ENCODE measurements around the gene KRTAP10-4. TPM values are rescaled to one million over a fixed set of nuclear protein-coding genes. Genes with fewer than 3 reads are reported as not detected.
"Not testable (repeated sequence)": the region's sequence is repeated elsewhere in the genome, so short reads cannot be mapped to it uniquely, and the experiment has no call there.

Gene KRTAP10-4
- total RNA-seq, 2 donors from 2014 or later: not detected

- Histone ChIP-seq H3K27ac (no peak overlapping the region), H3K27me3 (replicated peaks; ENCODE audit: insufficient read depth) (no peaks in the 10 kb centered on the region), H3K4me1 (replicated peaks) (no peaks in the 10 kb centered on the region), H3K36me3 (no peaks in the 10 kb centered on the region), H3K9me3 (no peaks in the 10 kb centered on the region), H3K4me3 (no peak overlapping the region)
- intact Hi-C loops (cut with DNase I): no loop called here
- no peak for TF ChIP-seq POLR2AphosphoS5 (IDR thresholded peaks at IDR 0.05)
- 96% methylated on average over 6 of the region's 6 CpGs for WGBS
- DNase-seq (ENCODE audit: low spot score): no peak
Observed at GRCh38 chr21:44552136-44552535, 21.4 kb upstream of the KRTAP10-4 start.

- TF ChIP-seq POLR2AphosphoS5 (IDR thresholded peaks at IDR 0.05) (no peak), CTCF (IDR thresholded peaks at IDR 0.05) (no peak), POLR2A (IDR thresholded peaks at IDR 0.05) (no peak)
- WGBS: 83% methylated on average over 13 of the region's 13 CpGs
- DNase-seq (ENCODE audit: low spot score): no peak
Observed at GRCh38 chr21:44552681-44553080, 20.8 kb upstream of the KRTAP10-4 start.

GRCh38 chr21:44555200-44555875, 18.2 kb upstream of the KRTAP10-4 start:
- H3K27me3 ChIP-seq (replicated peaks; ENCODE audit: insufficient read depth): no peaks in the 10 kb centered on the region
- TF ChIP-seq CTCF (IDR thresholded peaks at IDR 0.05) (no peak), POLR2A (IDR thresholded peaks at IDR 0.05) (no peak), POLR2AphosphoS5 (IDR thresholded peaks at IDR 0.05) (no peak)
- H3K4me3 ChIP-seq: no peak overlapping the region
- no peak for DNase-seq (ENCODE audit: low spot score)
- no peaks in the 10 kb centered on the region for H3K9me3 ChIP-seq
- H3K4me1 ChIP-seq (replicated peaks): no peaks in the 10 kb centered on the region
- no peaks in the 10 kb centered on the region for H3K36me3 ChIP-seq
- intact Hi-C loops (cut with DNase I): no loop called here
- no peak overlapping the region for H3K27ac ChIP-seq
- WGBS: 83% methylated on average over 13 of the region's 13 CpGs

More at GRCh38 chr21:44552681-44553080, 20.8 kb upstream of the KRTAP10-4 start:
- Histone ChIP-seq H3K9me3 (no peaks in the 10 kb centered on the region), H3K36me3 (no peaks in the 10 kb centered on the region), H3K27me3 (replicated peaks; ENCODE audit: insufficient read depth) (no peaks in the 10 kb centered on the region), H3K4me3 (no peak overlapping the region), H3K27ac (no peak overlapping the region), H3K4me1 (replicated peaks) (no peaks in the 10 kb centered on the region)
- intact Hi-C loops (cut with DNase I): no loop called here

GRCh38 chr21:44556879-44557278, 16.6 kb upstream of the KRTAP10-4 start:
- H3K36me3 ChIP-seq: no peaks in the 10 kb centered on the region
- no peaks in the 10 kb centered on the region for H3K27me3 ChIP-seq (replicated peaks; ENCODE audit: insufficient read depth)
- no peak overlapping the region for H3K27ac ChIP-seq
- H3K9me3 ChIP-seq: no peaks in the 10 kb centered on the region
- DNase-seq (ENCODE audit: low spot score): no peak
- 78% methylated on average over 9 of the region's 9 CpGs for WGBS
- intact Hi-C loops (cut with DNase I): no loop called here
- TF ChIP-seq CTCF (IDR thresholded peaks at IDR 0.05) (no peak), POLR2AphosphoS5 (IDR thresholded peaks at IDR 0.05) (no peak), POLR2A (IDR thresholded peaks at IDR 0.05) (no peak)
- no peak overlapping the region for H3K4me3 ChIP-seq
- H3K4me1 ChIP-seq (replicated peaks): no peaks in the 10 kb centered on the region

- H3K27ac ChIP-seq: no peak overlapping the region
- H3K9me3 ChIP-seq: no peaks in the 10 kb centered on the region
- intact Hi-C loops (cut with DNase I): no loop called here
- no peak overlapping the region for H3K4me3 ChIP-seq
- no peaks in the 10 kb centered on the region for H3K36me3 ChIP-seq
- no peak for DNase-seq (ENCODE audit: low spot score)
- H3K4me1 ChIP-seq (replicated peaks): no peaks in the 10 kb centered on the region
- 56% methylated on average over 30 of the region's 30 CpGs for WGBS
- TF ChIP-seq POLR2A (IDR thresholded peaks at IDR 0.05) (no peak), POLR2AphosphoS5 (IDR thresholded peaks at IDR 0.05) (no peak), CTCF (IDR thresholded peaks at IDR 0.05) (no peak)
- no peaks in the 10 kb centered on the region for H3K27me3 ChIP-seq (replicated peaks; ENCODE audit: insufficient read depth)
Observed at GRCh38 chr21:44557491-44558328, 15.8 kb upstream of the KRTAP10-4 start.

GRCh38 chr21:44558329-44558675, 15.2 kb upstream of the KRTAP10-4 start:
- H3K36me3 ChIP-seq; H3K27ac ChIP-seq; H3K4me3 ChIP-seq; H3K27me3 ChIP-seq (replicated peaks; ENCODE audit: insufficient read depth); H3K9me3 ChIP-seq; intact Hi-C loops (cut with DNase I); H3K4me1 ChIP-seq (replicated peaks); DNase-seq (ENCODE audit: low spot score): not testable (repeated sequence)
- 71% methylated on average over 10 of the region's 10 CpGs for WGBS

All from prostate gland (tissue), 2 donors.